Mammary microvascular endothelial cell (primary cell): ENCODE results near the gene SMDT1. TPM values are rescaled to one million over a fixed set of nuclear protein-coding genes. Genes with fewer than 3 reads are reported as not detected.

Experiments
- total RNA-seq: library from RNA; depleted of rRNA; stranded (reverse); fragments of >200 nt; gene quantifications from 2 replicates; pipeline ENCODE4 v1.2.3, GENCODE V29; 2015

Gene SMDT1, protein sequence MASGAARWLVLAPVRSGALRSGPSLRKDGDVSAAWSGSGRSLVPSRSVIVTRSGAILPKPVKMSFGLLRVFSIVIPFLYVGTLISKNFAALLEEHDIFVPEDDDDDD
- 2.3 and 4.3 TPM in 2 replicates for total RNA-seq

DNA sequence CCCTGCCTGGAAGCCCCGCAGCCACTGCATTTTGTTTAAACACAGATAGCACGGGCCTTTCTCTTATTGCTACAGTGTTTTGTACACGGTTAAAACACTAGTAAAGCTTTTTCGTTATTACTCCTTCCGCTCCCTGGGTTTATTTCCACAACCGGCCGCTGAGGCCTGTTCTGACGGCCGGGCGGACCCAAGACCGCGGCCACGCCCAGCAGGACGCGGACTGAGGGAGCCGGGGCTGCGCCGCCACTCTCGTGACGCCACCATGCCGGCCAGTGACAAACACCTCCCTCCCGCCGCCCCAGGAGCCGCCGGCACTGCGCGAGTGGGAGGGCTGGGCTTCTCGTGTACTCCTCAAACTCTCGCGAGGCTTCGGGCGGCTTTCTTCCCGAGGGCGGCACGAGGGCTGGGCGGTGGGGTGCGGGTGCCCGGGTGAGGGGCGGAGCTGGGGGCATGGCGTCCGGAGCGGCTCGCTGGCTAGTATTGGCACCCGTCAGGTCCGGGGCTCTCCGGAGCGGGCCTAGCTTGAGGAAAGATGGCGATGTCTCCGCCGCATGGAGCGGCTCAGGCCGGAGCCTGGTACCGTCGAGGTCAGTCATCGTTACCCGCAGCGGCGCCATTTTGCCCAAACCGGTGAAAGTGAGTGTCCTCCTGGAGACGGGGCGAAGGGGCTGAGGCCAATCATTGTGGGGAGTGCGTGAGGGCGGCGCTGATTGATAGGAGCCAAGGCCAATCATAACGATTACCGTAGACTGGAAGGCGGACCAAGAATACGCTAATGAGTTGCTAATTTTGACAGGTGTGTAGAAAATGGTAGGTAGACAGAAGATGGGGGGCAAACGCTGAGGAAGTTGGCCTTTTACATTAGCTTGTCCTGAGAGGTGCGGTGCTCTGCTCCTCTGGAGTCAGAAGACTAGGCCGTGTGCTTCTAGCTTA lies at the start of gene SMDT1:
Gene SMDT1, plus strand, starts transcription at position 382 of the 933 bp plus-strand sequence. Its CDS starts 69 bp downstream, at position 451.

DNA sequence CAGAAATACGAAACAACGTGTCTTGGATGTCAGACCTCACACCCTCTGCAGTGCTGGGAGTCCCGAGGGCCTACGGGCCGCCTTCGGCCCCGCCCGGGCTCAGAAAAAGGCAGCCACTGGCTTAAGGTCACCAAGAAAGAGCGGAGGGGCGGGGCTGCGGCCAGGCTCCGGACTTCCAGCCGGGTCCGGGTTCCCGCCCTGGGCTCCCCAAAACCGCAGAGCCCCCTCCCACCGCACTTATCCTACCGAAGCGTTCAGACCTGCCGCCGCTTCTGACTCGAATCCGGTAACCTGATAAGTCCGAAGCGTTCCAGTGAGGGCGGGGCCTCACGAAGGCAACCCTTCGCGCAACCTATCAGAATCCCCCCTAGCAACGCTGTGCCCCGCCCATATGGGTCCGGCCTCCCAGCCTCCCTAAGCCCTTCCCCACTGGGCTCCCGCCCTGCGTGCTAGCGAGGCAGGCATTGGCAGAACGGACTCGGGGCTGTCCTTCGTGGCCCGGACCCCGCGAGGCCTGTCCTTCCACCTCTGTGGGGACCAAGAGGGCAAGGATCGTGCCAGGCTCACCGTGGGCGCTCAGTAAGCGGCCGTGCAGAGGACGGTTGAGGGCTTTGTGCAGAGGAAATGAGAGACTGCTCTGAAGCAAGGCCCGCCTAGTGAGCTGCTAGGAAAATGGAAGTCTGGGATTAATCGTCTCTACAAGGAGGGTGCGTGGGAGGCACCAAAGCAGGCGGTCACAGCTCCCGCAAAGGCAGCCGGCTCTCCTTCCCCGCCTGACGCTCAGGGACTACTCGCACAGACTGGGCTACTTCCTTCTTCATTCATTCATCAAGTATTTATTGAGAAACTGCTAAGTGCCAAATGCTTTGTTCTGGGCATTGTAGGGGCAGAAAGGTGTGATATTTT lies 8.7 kb upstream of the SMDT1 start, which contains the start of gene NAGA:
Gene NAGA, minus strand, starts transcription at position 296 of the 906 bp plus-strand sequence. CDS start 515 bp downstream, outside the sequence.

DNA sequence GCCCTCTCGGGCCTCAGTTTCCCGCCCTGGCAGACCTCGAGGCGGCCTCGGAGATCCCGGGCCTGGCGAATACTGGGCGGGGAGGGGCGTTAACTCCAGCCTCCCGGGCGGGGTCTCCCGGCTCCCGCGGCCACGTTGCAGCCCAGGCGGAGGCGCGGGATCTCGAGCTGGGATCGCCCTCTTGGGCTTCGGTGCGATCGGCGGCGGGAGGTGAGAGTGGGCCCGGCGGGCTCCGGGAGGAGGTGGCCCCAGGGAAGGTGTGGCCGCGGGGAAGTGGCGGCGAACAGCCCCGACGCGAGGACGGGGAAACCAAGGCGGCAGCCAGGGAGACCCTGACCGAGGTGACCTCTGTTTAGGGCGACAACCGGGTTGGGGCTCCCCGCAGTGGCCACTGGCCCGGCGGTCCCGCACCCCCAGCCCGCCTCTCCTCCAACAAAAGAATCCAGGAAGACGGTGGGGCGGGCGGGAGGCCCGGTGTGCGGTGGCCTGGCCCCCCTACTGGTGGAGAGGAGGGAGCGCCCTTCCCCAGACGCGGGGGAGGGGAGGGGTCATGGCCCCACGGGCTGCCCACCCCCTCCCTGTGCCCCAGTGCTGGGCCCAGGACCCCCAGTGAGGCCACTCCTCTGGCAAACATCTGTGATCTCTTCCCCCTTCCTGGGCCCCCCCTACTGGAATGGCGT lies 5.2 kb upstream of the SMDT1 start, which contains the start of gene PHETA2:
Gene PHETA2, plus strand, starts transcription at position 117 of the 680 bp plus-strand sequence. CDS start 3,046 bp downstream, outside the sequence.

DNA sequence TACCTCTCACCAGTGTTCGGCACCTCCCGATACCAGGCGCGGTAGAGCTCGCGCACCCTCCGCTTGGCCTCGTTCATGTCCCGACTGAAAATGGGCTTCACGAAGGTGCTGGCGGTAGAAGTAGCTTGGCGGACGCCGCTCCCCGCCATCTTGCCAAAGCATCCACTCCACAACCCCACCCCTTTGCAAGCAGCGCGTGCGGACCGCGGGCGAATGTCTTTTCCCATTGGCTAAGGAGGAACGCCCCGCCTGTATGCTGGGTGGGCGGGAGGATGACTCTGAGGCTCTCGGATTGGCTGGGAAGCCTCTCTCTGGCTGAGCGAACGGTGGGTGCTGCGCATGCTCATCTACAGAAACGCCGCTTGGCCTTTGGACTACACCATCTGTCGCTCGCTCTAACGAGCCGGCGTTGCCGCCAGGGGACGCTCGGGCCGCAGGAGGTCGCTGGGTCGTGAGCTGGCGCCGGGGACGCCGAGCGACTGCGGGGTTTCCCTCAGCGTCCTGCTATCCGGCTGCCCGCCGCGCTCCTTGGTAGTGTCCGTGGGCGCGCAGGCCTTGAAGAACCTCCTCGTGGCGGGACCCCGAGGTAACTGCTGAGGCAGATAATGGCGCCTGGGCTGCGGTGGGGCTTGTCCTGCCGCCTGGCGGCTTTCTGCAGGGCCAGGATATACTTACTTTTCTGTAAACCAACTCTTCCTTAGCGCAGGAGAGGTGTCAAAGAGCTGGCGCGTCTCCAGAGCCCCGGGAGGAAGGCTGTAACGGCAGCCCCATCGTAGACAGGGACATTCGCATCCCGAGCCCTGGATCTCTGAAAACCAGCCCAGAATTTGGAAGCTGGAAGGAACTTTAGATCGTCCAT lies 11.3 kb downstream of the SMDT1 start, which contains the start of gene NDUFA6:
Gene NDUFA6, minus strand, starts transcription at position 177 of the 859 bp plus-strand sequence. Its CDS starts 28 bp downstream, at position 149.

DNA sequence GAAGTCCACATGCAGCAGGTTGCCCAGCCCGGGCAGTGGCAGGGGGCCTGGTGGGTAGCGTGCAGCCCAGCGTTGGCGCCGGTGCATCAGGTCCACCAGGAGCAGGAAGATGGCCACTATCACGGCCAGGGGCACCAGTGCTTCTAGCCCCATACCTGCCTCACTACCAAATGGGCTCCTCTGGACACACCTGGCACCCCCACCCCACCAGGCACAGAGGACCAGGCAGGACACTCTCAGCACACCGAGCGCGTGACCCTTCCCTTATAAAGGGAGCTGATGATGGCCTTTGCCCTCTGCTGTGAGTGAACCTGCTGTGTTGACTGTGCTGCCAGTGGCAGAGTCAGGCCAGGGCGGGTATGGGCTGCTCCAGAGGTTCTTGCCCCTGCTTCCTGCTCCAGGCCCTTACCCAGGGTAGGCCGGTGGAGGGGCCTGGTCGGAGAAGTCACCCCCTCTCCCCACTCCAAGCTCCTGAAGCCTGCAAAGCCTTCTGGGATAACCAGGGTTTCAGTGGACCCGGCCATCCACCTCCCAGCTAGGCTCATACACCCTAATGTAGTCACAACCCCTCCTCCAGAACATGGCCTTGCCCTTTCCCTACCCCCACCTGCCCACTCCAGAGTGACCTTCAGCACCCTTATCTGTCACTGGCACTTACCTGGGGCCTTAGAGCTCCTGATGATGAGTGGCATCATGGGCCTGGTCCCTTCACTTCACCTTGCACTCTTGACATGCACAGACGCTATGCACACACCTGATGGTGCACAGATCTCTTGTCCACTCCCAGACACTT lies 51.3 kb downstream of the SMDT1 start, which contains the start of gene CYP2D6:
Gene CYP2D6, minus strand, starts transcription at position 172 of the 793 bp plus-strand sequence. Its CDS starts 19 bp downstream, at position 153.

Other genes with a start within 250 kb of the SMDT1 start
- gene SREBF2, start 246.6 kb upstream of the SMDT1 start, total RNA-seq = 59.4 and 60.4 TPM in 2 replicates
- not detected in 2 replicates for gene SHISA8, start 164.6 kb upstream of the SMDT1 start, total RNA-seq
- gene TNFRSF13C, start 152.9 kb upstream of the SMDT1 start, total RNA-seq = 0.15 and 0.20 TPM in 2 replicates
- gene CENPM, start 132.5 kb upstream of the SMDT1 start, total RNA-seq = 33.7 and 41.1 TPM in 2 replicates
- not detected in 2 replicates for gene SEPTIN3, start 110.3 kb upstream of the SMDT1 start, total RNA-seq
- gene WBP2NL, start 80.9 kb upstream of the SMDT1 start, total RNA-seq = 0.07 TPM in 1 of 2 replicates, not detected in the other
- gene NAGA, start 8.9 kb upstream of the SMDT1 start, total RNA-seq = 57.2 and 64.5 TPM in 2 replicates
- 12.5 and 14.0 TPM in 2 replicates for gene PHETA2, start 5.5 kb upstream of the SMDT1 start, total RNA-seq
- 75.2 and 91.4 TPM in 2 replicates for gene NDUFA6, start 11.1 kb downstream of the SMDT1 start, total RNA-seq
- not detected in 2 replicates for gene CYP2D6, start 51.1 kb downstream of the SMDT1 start, total RNA-seq
- gene TCF20, start 191.0 kb downstream of the SMDT1 start, total RNA-seq = 19.9 and 21.1 TPM in 2 replicates